Stimulated activated CD8-positive, alpha-beta memory T cell treated with anti-CD3 and anti-CD28 coated beads, Interleukin-12 subunit alpha, Interleukin-12 subunit beta, amount 100 ng/mL, for 1 hour (primary cell): ENCODE data around the gene PPP1R9A.

Source experiments
- DNase-seq: peaks from one replicate; pipeline ENCODE4 v3.0.0-alpha.2; 2020; ENCODE audit warnings: low read depth

The PPP1R9A gene

GRCh38 chr7:95099106-95099505, 191.7 kb downstream of the PPP1R9A start:
- no peak for DNase-seq

GRCh38 chr7:95101422-95101821, 194.0 kb downstream of the PPP1R9A start:
- no peak for DNase-seq

- no peak for DNase-seq
These were observed 195.3 kb downstream of the PPP1R9A start for GRCh38 chr7:95102662-95103061.

- DNase-seq: no peak
These were observed 197.3 kb downstream of the PPP1R9A start for GRCh38 chr7:95104739-95105138.

- no peak for DNase-seq
These were observed 198.2 kb downstream of the PPP1R9A start for GRCh38 chr7:95105627-95106026.

GRCh38 chr7:95106401-95106800, 199.0 kb downstream of the PPP1R9A start:
- DNase-seq: no peak

- no peak for DNase-seq
These were observed 203.3 kb downstream of the PPP1R9A start for GRCh38 chr7:95110707-95111106.

GRCh38 chr7:95113590-95113989, 206.2 kb downstream of the PPP1R9A start:
- no peak for DNase-seq

- DNase-seq: no peak
These were observed 218.8 kb downstream of the PPP1R9A start for GRCh38 chr7:95126053-95126709.

GRCh38 chr7:95132500-95132899, 225.1 kb downstream of the PPP1R9A start:
- DNase-seq: no peak

GRCh38 chr7:95139922-95140321, 232.5 kb downstream of the PPP1R9A start:
- DNase-seq: no peak

- DNase-seq: no peak
These were observed 234.4 kb downstream of the PPP1R9A start for GRCh38 chr7:95141755-95142154.

- no peak for DNase-seq
These were observed 236.9 kb downstream of the PPP1R9A start for GRCh38 chr7:95144256-95144655.

GRCh38 chr7:95155965-95156364, 248.6 kb downstream of the PPP1R9A start:
- DNase-seq: no peak

GRCh38 chr7:95157381-95157780, 250.0 kb downstream of the PPP1R9A start:
- no peak for DNase-seq

- DNase-seq: no peak
These were observed 262.3 kb downstream of the PPP1R9A start for GRCh38 chr7:95169678-95170077.

GRCh38 chr7:95172420-95172819, 265.0 kb downstream of the PPP1R9A start:
- DNase-seq: no peak

- no peak for DNase-seq
These were observed 283.1 kb downstream of the PPP1R9A start for GRCh38 chr7:95190515-95190914.

- DNase-seq: no peak
These were observed 284.4 kb downstream of the PPP1R9A start for GRCh38 chr7:95191795-95192194.

- DNase-seq: no peak
These were observed 291.5 kb downstream of the PPP1R9A start for GRCh38 chr7:95198863-95199262.

GRCh38 chr7:95199779-95200558, 292.6 kb downstream of the PPP1R9A start:
- no peak for DNase-seq

- no peak for DNase-seq
These were observed 293.3 kb downstream of the PPP1R9A start for GRCh38 chr7:95200741-95201140.

- no peak for DNase-seq
These were observed 294.3 kb downstream of the PPP1R9A start for GRCh38 chr7:95201727-95202126.

GRCh38 chr7:95204618-95205017, 297.2 kb downstream of the PPP1R9A start:
- no peak for DNase-seq
